T-helper 22 cell (primary cell): ENCODE data around the gene TUSC2.

Experiments
- DNase-seq: peaks from one replicate; pipeline ENCODE4 v3.0.0-alpha.2; 2020; ENCODE audit warnings: low read depth

TUSC2 gene

GRCh38 chr3:50327943-50328691 is at the start of gene TUSC2:
Gene TUSC2 (minus strand): TSS chr3:50328223. CDS start chr3:50328099, 124 bp downstream.
- peak; percentile 90 for DNase-seq

GRCh38 chr3:50375258-50375931 is 47.4 kb upstream of the TUSC2 start:
- no peak for DNase-seq

- DNase-seq: no peak
Measured at GRCh38 chr3:50374363-50375257, 46.6 kb upstream of the TUSC2 start.

GRCh38 chr3:50373146-50374051 is 45.4 kb upstream of the TUSC2 start:
- no peak for DNase-seq

GRCh38 chr3:50372349-50372748 is 44.3 kb upstream of the TUSC2 start:
- DNase-seq: no peak

- no peak for DNase-seq
Measured at GRCh38 chr3:50371133-50371685, 43.2 kb upstream of the TUSC2 start.

GRCh38 chr3:50370594-50370993 is 42.6 kb upstream of the TUSC2 start:
- DNase-seq: no peak

- no peak for DNase-seq
Measured at GRCh38 chr3:50369012-50369670, 41.1 kb upstream of the TUSC2 start.

GRCh38 chr3:50365842-50366220 is 37.8 kb upstream of the TUSC2 start:
- DNase-seq: no peak

GRCh38 chr3:50365080-50365841 is 37.2 kb upstream of the TUSC2 start:
- peak; percentile 94 for DNase-seq

- no peak for DNase-seq
Measured at GRCh38 chr3:50364573-50365079, 36.6 kb upstream of the TUSC2 start.

- DNase-seq: no peak
Measured at GRCh38 chr3:50359760-50360110, 31.7 kb upstream of the TUSC2 start.

- DNase-seq: peak; percentile 96
Measured at GRCh38 chr3:50358911-50359759, 31.1 kb upstream of the TUSC2 start, which contains the start of gene TMEM115. Gene TMEM115 (minus strand): TSS chr3:50359521. CDS start chr3:50359063, 458 bp downstream.

GRCh38 chr3:50358355-50358910 is 30.4 kb upstream of the TUSC2 start:
- no peak for DNase-seq

- no peak for DNase-seq
Measured at GRCh38 chr3:50357481-50357880, 29.5 kb upstream of the TUSC2 start.

- no peak for DNase-seq
Measured at GRCh38 chr3:50356553-50356952, 28.5 kb upstream of the TUSC2 start.

- DNase-seq: no peak
Measured at GRCh38 chr3:50355829-50356552, 28.0 kb upstream of the TUSC2 start.

GRCh38 chr3:50354850-50355249 is 26.8 kb upstream of the TUSC2 start:
- no peak for DNase-seq
